Activated naive CD4-positive, alpha-beta T cell treated with anti-CD3 and anti-CD28 coated beads for 36 hours (primary cell): Measurements from ENCODE around the gene UPF2. TPM values are rescaled to one million over a fixed set of nuclear protein-coding genes. Genes with fewer than 3 reads are reported as not detected.

ENCODE experiments used
- CTCF ChIA-PET: fragments of 350-600 bp; sonication (Branson Sonifier 250); formaldehyde crosslinking; loops from one replicate; lab custom pipeline; 2021; ENCODE audit warnings: antibody characterized with exemption; lab: Charles Lee
- DNase-seq: peaks from one replicate; pipeline ENCODE4 v3.0.0-alpha.2; 2020
- H3K27ac Mint-ChIP-seq: one replicate; pipeline ENCODE4 v1.8.0; 2021; ENCODE audit warnings: mild to moderate bottlenecking, mixed read lengths
- H3K27me3 Mint-ChIP-seq: one replicate; pipeline ENCODE4 v1.8.0; 2021; ENCODE audit warnings: low read depth, mixed read lengths
- H3K36me3 Mint-ChIP-seq: one replicate; pipeline ENCODE4 v1.8.0; 2021; ENCODE audit warnings: low read depth, mixed read lengths
- H3K4me1 Mint-ChIP-seq: one replicate; pipeline ENCODE4 v1.8.0; 2021; ENCODE audit warnings: low read depth, mixed read lengths
- H3K4me3 Mint-ChIP-seq: one replicate; pipeline ENCODE4 v1.8.0; 2021; ENCODE audit warnings: mild to moderate bottlenecking, moderate library complexity, mixed read lengths
- H3K9me3 Mint-ChIP-seq: one replicate; pipeline ENCODE4 v1.8.0; 2021; ENCODE audit warnings: mixed read lengths
- intact Hi-C: fragments of 100-400 bp; cut with micrococcal nuclease; formaldehyde crosslinking; loops from one replicate; pipeline ENCODE4 v1.15.1; 2023
- total RNA-seq, 2 experiments: library from RNA; stranded (reverse); gene quantifications; one replicate each; pipeline ENCODE4 v1.2.3, GENCODE V29; 2021

Gene UPF2
- total RNA-seq, 2 experiments from 2014 or later = 27.5 to 29.5 TPM

GRCh38 chr10:11949152-11949551 lies 93.5 kb downstream of the UPF2 start:
- DNase-seq = no peak
- H3K4me1 Mint-ChIP-seq = peaks cover 4% of the 10 kb centered on the region
- H3K27ac Mint-ChIP-seq = no peak overlapping the region
- H3K4me3 Mint-ChIP-seq = no peak overlapping the region
- H3K27me3 Mint-ChIP-seq = no peaks in the 10 kb centered on the region
- intact Hi-C loops = no loop called here
- CTCF ChIA-PET = interaction anchor here (0.7 kb wide), 1 partner anchor 318 kb away, joined by 3 read pairs; no protein-coding TSS in a partner anchor
- H3K36me3 Mint-ChIP-seq = peaks cover 28% of the 10 kb centered on the region
- no peaks in the 10 kb centered on the region for H3K9me3 Mint-ChIP-seq

- H3K36me3 Mint-ChIP-seq = peaks cover 27% of the 10 kb centered on the region
- no peak overlapping the region for H3K27ac Mint-ChIP-seq
- no peak for DNase-seq
- peaks cover 4% of the 10 kb centered on the region for H3K4me1 Mint-ChIP-seq
- intact Hi-C loops = no loop called here
- H3K27me3 Mint-ChIP-seq = no peaks in the 10 kb centered on the region
- H3K9me3 Mint-ChIP-seq = no peaks in the 10 kb centered on the region
- CTCF ChIA-PET = no interaction called here
- no peak overlapping the region for H3K4me3 Mint-ChIP-seq
Observed at GRCh38 chr10:11946652-11947051, 96.0 kb downstream of the UPF2 start.

- no peaks in the 10 kb centered on the region for H3K9me3 Mint-ChIP-seq
- no peak overlapping the region for H3K27ac Mint-ChIP-seq
- CTCF ChIA-PET = no interaction called here
- intact Hi-C loops = no loop called here
- no peak overlapping the region for H3K4me3 Mint-ChIP-seq
- no peaks in the 10 kb centered on the region for H3K4me1 Mint-ChIP-seq
- no peak for DNase-seq
- no peaks in the 10 kb centered on the region for H3K27me3 Mint-ChIP-seq
- peaks cover 11% of the 10 kb centered on the region for H3K36me3 Mint-ChIP-seq
Observed at GRCh38 chr10:11936389-11937152, 106.0 kb downstream of the UPF2 start.

- no peaks in the 10 kb centered on the region for H3K27me3 Mint-ChIP-seq
- no peaks in the 10 kb centered on the region for H3K4me1 Mint-ChIP-seq
- intact Hi-C loops = no loop called here
- CTCF ChIA-PET = no interaction called here
- H3K4me3 Mint-ChIP-seq = no peak overlapping the region
- no peaks in the 10 kb centered on the region for H3K9me3 Mint-ChIP-seq
- no peak for DNase-seq
- no peak overlapping the region for H3K27ac Mint-ChIP-seq
- peaks cover 28% of the 10 kb centered on the region for H3K36me3 Mint-ChIP-seq
Observed at GRCh38 chr10:11934262-11934661, 108.3 kb downstream of the UPF2 start.

GRCh38 chr10:11933577-11934223 lies 108.9 kb downstream of the UPF2 start:
- H3K36me3 Mint-ChIP-seq = peaks cover 30% of the 10 kb centered on the region

GRCh38 chr10:11931038-11931437 lies 111.6 kb downstream of the UPF2 start:
- no peaks in the 10 kb centered on the region for H3K4me1 Mint-ChIP-seq
- intact Hi-C loops = no loop called here
- CTCF ChIA-PET = no interaction called here
- H3K27me3 Mint-ChIP-seq = no peaks in the 10 kb centered on the region
- no peaks in the 10 kb centered on the region for H3K9me3 Mint-ChIP-seq
- no peak for DNase-seq
- H3K36me3 Mint-ChIP-seq = peaks cover 44% of the 10 kb centered on the region
- H3K4me3 Mint-ChIP-seq = no peak overlapping the region
- no peak overlapping the region for H3K27ac Mint-ChIP-seq

More at GRCh38 chr10:11933577-11934223, 108.9 kb downstream of the UPF2 start:
- H3K27me3 Mint-ChIP-seq = no peaks in the 10 kb centered on the region
- intact Hi-C loops = no loop called here
- no peak overlapping the region for H3K27ac Mint-ChIP-seq
- CTCF ChIA-PET = interaction anchor here (0.6 kb wide), 1 partner anchor 227 kb away, joined by 5 read pairs; no protein-coding TSS in a partner anchor
- no peak for DNase-seq
- no peak overlapping the region for H3K4me3 Mint-ChIP-seq
- H3K9me3 Mint-ChIP-seq = no peaks in the 10 kb centered on the region
- no peaks in the 10 kb centered on the region for H3K4me1 Mint-ChIP-seq

- Mint-ChIP-seq H3K36me3 (peaks cover 44% of the 10 kb centered on the region), H3K4me1 (no peaks in the 10 kb centered on the region), H3K4me3 (no peak overlapping the region), H3K9me3 (no peaks in the 10 kb centered on the region), H3K27me3 (no peaks in the 10 kb centered on the region), H3K27ac (no peak overlapping the region)
- intact Hi-C loops = no loop called here
- DNase-seq = no peak
- CTCF ChIA-PET = no interaction called here
Observed at GRCh38 chr10:11930312-11930978, 112.2 kb downstream of the UPF2 start.

- no peak overlapping the region for H3K27ac Mint-ChIP-seq
- no peaks in the 10 kb centered on the region for H3K9me3 Mint-ChIP-seq
- H3K36me3 Mint-ChIP-seq = peaks cover 51% of the 10 kb centered on the region
- no peaks in the 10 kb centered on the region for H3K4me1 Mint-ChIP-seq
- no peak overlapping the region for H3K4me3 Mint-ChIP-seq
- CTCF ChIA-PET = no interaction called here
- no peaks in the 10 kb centered on the region for H3K27me3 Mint-ChIP-seq
- intact Hi-C loops = no loop called here
- DNase-seq = no peak
Observed at GRCh38 chr10:11927746-11928145, 114.9 kb downstream of the UPF2 start.

GRCh38 chr10:11921800-11922392 lies 120.7 kb downstream of the UPF2 start:
- Mint-ChIP-seq H3K4me1 (no peaks in the 10 kb centered on the region), H3K36me3 (peaks cover 43% of the 10 kb centered on the region), H3K4me3 (no peak overlapping the region), H3K9me3 (no peaks in the 10 kb centered on the region), H3K27ac (no peak overlapping the region), H3K27me3 (no peaks in the 10 kb centered on the region)
- CTCF ChIA-PET = no interaction called here
- DNase-seq = no peak
- intact Hi-C loops = no loop called here

- Mint-ChIP-seq H3K27me3 (no peaks in the 10 kb centered on the region), H3K9me3 (no peaks in the 10 kb centered on the region), H3K27ac (no peak overlapping the region), H3K36me3 (peaks cover 24% of the 10 kb centered on the region), H3K4me1 (no peaks in the 10 kb centered on the region), H3K4me3 (no peak overlapping the region)
- CTCF ChIA-PET = no interaction called here
- no peak for DNase-seq
- intact Hi-C loops = no loop called here
Observed at GRCh38 chr10:11919271-11919670, 123.3 kb downstream of the UPF2 start.

GRCh38 chr10:11918384-11918783 lies 124.2 kb downstream of the UPF2 start:
- no peaks in the 10 kb centered on the region for H3K9me3 Mint-ChIP-seq
- intact Hi-C loops = no loop called here
- H3K4me3 Mint-ChIP-seq = no peak overlapping the region
- peaks cover 21% of the 10 kb centered on the region for H3K36me3 Mint-ChIP-seq
- H3K27me3 Mint-ChIP-seq = no peaks in the 10 kb centered on the region
- H3K27ac Mint-ChIP-seq = no peak overlapping the region
- CTCF ChIA-PET = no interaction called here
- no peaks in the 10 kb centered on the region for H3K4me1 Mint-ChIP-seq
- no peak for DNase-seq

- CTCF ChIA-PET = interaction anchor here (0.6 kb wide), 1 partner anchor 132 kb away, joined by 3 read pairs; no protein-coding TSS in a partner anchor
- H3K36me3 Mint-ChIP-seq = no peaks in the 10 kb centered on the region
- H3K4me1 Mint-ChIP-seq = no peaks in the 10 kb centered on the region
- H3K4me3 Mint-ChIP-seq = no peak overlapping the region
- H3K9me3 Mint-ChIP-seq = no peaks in the 10 kb centered on the region
- intact Hi-C loops = no loop called here
- H3K27ac Mint-ChIP-seq = no peak overlapping the region
- no peak for DNase-seq
- no peaks in the 10 kb centered on the region for H3K27me3 Mint-ChIP-seq
Observed at GRCh38 chr10:11913079-11913641, 129.4 kb downstream of the UPF2 start.
